NCI-H2196 treated with DMSO at 0.1 percent for 48 hours (cell line): ENCODE measurements around the gene PYM1.
A peak's percentile ranks its signal among the peaks of the same experiment; 100 is the strongest.
"Not testable (repeated sequence)": the region's sequence is repeated elsewhere in the genome, so short reads cannot be mapped to it uniquely, and the experiment has no call there.

Experiments
- DNase-seq: peaks from one replicate; lab custom pipeline; 2025; ENCODE audit not compliant: unreplicated experiment; lab: John Stamatoyannopoulos, UW

PYM1 gene

DNA sequence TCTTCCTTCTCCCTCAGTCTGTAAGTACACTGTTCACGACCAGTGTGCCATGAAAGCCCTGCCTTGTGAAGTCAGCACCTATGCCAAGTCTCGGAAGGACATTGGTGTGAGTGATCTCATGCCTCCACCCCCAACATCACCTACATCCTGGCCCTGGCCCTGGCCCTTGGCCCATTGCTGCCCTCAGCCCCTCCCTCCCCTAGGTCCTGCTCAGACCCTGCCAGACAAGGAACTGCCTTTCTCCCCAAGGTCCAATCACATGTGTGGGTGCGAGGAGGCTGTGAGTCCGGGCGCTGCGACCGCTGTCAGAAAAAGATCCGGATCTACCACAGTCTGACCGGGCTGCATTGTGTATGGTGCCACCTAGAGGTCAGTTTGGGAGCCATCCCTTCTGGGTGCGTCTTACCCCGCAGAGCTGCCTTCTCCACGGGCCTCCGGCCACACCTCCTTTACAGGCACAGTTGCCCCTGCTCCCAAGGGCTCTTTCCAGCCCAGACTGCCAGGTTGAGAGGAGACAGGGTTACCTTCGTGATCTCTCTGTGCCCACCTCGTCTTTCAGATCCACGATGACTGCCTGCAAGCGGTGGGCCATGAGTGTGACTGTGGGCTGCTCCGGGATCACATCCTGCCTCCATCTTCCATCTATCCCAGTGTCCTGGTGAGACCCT is 12.5 kb upstream of the PYM1 start:
- DNase-seq: peak; percentile 85

DNA sequence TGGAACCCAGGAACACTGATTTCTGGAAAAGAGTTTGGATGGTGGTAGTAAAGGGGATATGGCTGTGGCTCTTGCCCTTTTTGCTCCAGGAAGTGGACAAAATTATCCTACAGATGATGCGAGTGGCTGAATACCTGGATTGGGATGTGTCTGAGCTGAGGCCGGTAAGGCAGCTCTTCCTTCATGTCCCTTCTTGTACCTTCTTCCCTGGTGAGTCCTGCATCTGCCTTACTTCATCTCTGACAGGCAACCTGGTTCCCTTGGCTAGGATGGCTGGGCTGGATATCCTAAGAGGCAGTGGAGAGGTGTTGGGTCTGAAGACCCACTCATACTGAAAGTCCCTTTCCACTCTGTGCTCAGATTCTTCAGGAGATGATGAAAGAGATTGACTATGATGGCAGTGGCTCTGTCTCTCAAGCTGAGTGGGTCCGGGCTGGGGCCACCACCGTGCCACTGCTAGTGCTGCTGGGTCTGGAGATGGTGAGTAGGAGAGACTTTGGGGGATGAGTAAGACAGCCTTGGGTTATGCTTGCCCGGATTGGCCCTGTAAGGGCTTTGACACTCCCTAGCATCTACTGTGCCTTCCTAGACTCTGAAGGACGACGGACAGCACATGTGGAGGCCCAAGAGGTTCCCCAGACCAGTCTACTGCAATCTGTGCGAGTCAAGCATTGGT is 11.3 kb upstream of the PYM1 start:
- DNase-seq: no peak

DNA sequence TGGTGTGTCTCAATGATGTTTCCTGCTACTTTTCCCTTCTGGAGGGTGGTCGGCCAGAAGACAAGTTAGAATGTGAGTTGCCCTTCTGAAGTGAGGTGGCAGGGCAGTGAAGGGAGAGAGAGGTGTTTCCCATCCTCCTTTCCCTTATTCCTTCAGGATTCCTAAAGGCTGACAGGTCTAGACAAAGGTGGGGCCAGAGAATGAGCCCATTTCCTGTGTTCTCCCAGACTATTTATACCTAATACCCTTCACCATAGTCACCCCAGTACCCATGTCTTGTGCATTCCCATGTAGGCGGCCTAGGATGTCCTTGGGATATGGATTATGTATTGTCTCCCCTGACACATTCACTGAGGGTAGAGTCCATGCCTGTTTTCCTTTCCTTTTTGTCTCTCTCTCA is 10.3 kb upstream of the PYM1 start:
- no peak for DNase-seq

DNA sequence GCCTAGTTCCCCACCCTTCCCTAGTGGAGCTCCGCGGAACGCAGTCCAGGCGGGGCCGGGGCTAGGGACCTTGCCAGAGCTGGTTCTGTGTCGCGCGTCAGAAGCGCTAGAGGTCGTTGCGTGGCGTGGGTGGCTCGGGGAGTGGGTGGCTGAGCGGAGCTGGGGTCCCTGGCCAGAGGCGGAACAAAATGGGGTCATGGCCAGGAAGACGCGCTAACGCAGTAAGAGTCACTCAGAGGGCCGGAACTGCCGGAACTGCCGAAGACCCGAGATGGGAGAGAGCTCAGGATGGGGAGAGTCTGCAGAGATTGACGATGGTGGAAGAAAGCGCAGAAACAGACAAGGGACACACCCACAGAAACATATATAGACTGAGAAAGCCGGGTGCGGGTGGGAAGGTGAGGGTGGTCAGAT is 8.1 kb upstream of the PYM1 start:
- no peak for DNase-seq

GRCh38 chr12:55934773-55935172 is 7.1 kb upstream of the PYM1 start:
- DNase-seq: no peak

DNA sequence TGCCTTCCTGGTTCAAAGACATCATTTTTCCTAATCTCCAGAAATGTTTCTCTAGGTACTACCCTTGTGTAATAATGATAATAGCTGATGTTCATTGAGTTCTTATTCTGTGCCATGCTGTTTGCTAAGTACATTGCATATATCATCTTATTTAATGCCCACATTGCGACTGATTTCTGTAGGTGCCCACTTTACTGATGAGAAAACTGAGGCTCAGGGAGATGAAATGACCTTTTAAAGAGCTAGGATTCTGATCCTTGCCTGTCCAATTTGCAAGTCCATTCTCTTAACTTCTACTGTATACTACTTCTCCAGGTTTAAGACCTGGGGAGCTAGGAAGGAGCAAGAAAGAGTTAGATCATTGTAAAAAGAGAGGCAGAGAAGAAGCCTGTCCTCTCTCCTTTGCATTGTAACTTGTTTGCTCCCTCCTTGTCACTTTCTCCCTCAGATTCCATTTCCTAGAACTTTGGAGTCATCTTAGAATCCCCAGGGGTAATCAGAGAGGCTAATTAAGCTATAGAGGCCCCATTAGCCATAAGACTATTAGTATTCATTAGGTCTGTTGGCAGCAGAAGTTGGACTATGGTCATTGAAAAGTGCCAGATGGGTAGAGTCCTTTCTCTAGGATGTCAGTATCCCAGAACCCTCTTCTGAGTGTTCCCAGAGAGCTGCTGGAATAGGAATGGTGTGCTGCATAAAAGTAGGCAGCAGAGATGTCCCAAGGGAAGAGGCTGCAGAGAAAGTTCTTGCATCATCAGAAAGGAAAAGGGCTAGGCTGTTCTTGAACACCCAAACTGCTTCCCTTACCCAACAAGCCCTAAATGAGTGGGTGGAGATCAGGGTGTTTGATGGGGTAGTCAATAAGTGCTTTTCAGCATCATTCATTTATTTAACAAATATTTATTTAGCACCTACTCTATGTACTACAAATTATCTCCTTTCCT is 6.4 kb upstream of the PYM1 start:
- no peak for DNase-seq

DNA sequence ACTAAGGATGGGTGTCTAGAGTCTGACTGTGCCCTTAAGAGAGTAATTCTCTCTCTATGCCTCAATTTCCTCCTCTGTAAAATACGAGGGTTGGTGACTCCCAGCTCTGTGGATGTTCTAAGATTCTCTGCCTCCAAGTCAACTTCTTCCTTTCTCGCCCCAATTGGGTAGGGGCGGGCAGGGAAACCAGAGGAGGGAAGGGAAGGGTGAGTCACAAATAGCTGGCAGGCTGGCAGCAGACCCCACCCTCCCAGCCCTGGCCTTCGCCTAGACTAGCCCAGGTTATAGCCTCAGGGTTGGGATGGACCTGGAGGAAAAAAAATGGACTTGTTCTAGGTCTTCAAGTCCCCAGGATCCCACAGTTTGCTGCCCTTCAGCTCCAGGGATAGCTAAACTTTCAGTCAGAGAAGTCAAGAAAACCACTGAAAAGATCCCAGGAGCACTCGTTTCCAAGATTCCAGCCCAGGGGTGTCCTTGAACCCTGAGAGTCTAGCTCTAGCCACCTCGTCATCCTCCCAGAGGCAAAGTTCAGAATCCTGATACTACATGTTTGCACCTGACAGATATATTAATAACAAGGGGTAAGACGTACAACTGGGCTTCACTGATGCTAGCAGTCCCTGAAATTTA is 5.6 kb upstream of the PYM1 start:
- DNase-seq: no peak

DNA sequence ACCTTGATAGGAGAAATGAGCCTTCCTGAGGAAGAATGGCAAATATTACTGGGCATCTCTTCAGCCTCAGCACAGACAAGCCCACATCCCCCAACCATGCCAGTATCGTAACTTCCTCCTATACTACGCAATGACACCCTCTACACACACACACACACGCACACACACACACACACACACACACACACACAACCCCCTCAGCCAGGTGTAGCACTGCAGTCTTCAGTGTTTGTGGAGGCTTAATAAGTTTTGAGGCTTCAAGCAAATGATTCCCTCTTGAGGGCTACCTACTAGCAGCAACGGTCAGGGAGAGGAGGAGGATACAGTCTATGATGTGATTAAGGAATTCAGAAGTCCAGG is 4.8 kb upstream of the PYM1 start:
- DNase-seq: no peak

DNA sequence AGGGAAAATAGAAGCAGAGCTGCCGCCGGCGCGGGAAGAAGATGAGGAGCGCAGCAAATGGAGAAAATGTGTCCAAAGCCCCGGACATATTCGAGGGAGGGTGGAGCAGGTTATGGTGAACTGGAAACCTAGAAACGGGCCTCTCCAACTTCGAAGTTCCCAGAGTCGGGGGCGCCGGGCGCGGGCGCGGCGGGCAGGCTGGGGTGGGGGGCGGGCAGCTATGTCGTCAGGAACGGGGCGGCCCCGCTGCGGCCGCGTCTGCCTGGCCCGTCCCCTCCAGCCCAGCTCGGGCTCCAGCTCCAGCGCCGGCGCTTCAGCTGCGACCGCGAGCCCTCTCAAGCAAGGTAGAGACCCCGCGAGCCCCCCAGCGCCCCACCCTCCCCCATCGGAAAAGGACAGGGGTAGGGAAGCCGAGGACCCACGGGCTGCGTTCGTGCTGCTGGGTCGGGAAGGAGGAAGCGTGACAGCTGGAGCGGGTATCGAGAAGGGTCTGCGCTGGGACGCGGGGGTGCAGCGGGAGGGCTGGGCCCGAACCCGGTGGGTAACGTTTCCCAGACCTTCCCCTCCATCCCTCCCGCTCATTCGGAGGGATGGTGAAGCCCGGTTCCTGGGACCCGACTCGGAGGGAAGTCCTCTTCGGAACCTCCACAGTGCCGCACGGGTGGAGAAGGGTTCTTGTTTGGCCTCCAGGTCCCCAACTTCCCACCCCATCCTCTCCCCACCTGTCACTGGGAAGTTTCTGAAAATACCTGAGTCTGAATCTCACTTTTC is 4.3 kb upstream of the PYM1 start:
- DNase-seq: no peak

- no peak for DNase-seq
Measured at GRCh38 chr12:55931317-55931779, 3.7 kb upstream of the PYM1 start.

DNA sequence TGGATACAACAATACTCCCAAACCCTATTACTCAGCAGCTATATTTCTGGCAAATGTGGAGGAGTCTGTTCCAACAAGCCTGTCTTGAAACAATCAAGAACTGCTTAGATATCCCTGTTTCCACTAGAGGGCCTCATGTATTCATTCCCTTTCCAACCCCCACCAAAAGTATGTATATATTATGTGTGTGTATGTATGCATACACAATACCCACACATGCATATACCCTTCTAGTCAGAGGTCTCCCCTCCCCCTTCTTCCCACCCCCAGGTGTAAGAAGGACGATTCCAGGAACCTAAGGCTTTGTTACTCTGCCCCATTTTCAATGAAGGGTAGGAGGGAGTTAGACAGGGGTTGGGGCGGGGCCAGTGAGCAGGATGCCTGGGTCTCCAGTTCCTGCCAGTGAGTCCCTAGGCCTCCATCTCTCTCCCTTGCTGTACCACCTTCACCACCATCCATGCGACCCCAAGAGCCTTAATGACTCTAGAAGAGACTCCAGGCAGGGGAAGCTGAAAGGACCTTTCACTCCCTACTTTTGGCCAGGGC is 3.1 kb upstream of the PYM1 start, which contains the start of gene DGKA:
Gene DGKA (plus strand): TSS at position 392 of the 546 bp plus-strand sequence. CDS start 5,342 bp downstream, outside the sequence.
- peak; percentile 73 for DNase-seq

DNA sequence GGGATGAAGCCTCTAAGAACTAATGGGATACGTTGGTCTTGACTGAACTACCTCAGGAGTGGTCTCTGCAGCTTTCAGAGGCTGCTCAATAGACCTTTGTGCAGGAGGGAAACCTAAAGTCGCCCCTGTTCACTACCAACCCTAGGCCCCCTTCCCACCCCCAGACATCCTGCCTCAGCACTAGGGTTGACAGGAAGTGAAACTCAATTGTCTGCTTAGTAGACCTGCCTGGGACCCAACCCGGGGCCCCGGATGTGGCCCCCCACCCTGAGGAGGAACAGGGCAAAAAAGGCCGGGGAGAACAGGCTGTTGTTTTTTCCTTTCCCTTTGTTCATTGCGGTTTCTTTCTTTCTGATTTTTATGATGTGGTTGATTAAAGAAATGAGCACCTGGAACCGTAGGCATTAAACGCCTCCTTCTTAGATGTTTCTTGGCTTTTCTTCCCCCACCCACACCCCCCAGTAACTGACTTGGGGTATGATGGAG is 1.7 kb upstream of the PYM1 start:
- DNase-seq: no peak

GRCh38 chr12:55926738-55927587 is 731 bp downstream of the PYM1 start:
- DNase-seq: peak; percentile 82

DNA sequence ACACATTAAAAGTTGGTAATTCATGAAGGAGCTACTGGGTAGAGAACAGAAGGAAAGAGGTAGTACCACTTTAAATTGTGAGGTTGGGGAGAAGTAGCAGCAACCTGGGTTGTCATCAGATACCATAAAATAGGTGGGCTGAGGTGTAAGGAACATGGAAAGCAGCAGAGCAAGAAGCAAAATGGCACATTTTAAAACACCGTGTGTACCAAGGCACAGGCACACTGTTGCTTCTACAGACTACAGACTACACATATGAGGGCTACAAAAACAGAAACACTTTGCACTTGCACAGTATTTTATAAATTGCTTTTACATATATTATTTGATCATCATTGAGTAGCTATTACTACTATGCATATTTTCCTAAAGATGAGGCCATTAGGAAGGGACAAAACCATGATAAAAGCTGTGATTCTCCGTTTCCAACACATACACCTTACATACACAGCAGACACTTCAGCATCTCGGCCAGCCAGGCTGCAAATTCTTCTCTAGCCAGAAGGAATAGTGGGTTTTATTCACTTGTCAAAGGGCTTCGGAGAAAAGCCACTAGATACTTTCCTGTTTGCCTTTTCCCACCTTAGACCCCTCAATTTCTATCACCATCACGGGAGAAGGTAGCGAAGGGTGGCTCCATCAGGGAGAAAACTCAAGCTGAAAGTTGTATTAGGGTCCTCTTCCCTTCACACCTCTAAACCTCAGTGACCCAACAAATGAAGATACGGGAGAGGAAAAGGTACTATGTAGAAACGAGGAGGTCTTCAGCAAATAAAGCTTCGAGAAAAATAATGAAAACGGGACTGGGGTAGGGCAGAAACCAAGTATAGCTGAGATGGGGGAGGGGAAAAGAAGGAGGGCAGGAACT is 1.6 kb downstream of the PYM1 start:
- DNase-seq: no peak

- DNase-seq: no peak
Measured at GRCh38 chr12:55925371-55925770, 2.3 kb downstream of the PYM1 start.

GRCh38 chr12:55923648-55924047 is 4.0 kb downstream of the PYM1 start:
- DNase-seq: not testable (repeated sequence)

DNA sequence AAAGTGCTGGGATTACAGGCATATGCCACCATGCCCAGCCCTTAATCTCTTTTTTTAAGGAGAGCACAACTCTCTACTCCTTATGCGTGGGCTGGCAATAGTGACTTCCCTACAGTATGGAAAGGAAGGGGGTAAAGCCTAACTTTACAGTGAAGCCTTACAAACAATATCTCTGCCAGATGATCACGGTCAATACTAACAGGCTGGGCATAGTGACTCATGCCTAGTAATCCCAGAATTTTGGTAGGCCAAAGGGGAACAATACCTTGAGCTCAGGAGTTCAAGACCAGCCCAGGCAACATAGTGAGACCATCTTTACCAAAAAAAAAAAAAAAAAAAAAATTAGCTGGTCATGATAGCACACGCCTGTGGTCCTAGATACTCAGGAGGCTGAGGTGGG is 5.6 kb downstream of the PYM1 start:
- DNase-seq: no peak

DNA sequence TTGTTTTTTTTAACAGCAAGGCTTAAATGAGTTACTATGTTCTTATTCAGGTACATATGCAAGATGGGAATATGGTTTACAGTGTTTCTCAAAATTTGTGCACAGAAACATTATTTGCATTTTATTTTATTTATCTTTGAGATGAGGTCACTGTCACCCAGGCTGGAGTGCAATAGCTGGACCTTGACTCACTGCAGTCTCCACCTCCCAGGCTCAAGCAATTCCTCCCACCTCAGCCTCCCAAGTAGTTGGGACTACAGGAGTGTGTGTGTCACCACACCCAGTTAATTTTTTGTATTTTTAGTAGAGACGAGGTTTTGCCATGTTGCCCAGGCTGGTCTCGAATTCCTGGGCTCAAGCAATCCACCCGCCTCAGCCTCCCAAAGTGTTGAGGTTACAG is 8.7 kb downstream of the PYM1 start:
- not testable (repeated sequence) for DNase-seq
